ENCODE data around the gene UBE2K. TPM values are rescaled to one million over a fixed set of nuclear protein-coding genes. Genes with fewer than 3 reads are reported as not detected.

UBE2K gene
- total RNA-seq, 1 experiment from 2014 or later: 126 TPM

GRCh38 chr4:39712819-39713607 is 15.1 kb downstream of the UBE2K start:
- no peak overlapping the region for H2AFZ ChIP-seq (ENCODE audit: low read depth, low read length, poor library complexity, severe bottlenecking)
- no peak overlapping the region for H3K9ac ChIP-seq (ENCODE audit: low read length)
- peaks cover 2 to 9% of the 10 kb centered on the region in 2 experiments; a peak in 1 of 4 replicates for H3K36me3 ChIP-seq (ENCODE audit: control insufficient read depth in 1 of 2, insufficient read depth in 2 of 2, low read length in 2 of 2)
- H3K27ac ChIP-seq (ENCODE audit: low read depth, low read length): no peak overlapping the region
- H3K27me3 ChIP-seq (ENCODE audit: insufficient read depth, low read length): no peaks in the 10 kb centered on the region
- BruUV-seq (replicated peaks): no TSS peak
- H4K20me1 ChIP-seq (ENCODE audit: insufficient read depth): peaks cover 48% of the 10 kb centered on the region
- intact Hi-C loops (cut with micrococcal nuclease): no loop called here
- H3K4me2 ChIP-seq (ENCODE audit: low read length): no peak overlapping the region
- no peaks in the 10 kb centered on the region for H3K9me3 ChIP-seq (ENCODE audit: control insufficient read depth in 1 of 2, insufficient read depth in 1 of 2, low read depth in 1 of 2, low read length in 2 of 2)
- no peak for DNase-seq (ENCODE audit: low read depth, low spot score)
- CTCF ChIA-PET: no interaction called here
- RAD21 ChIA-PET (ENCODE audit: low non-redundant PET in 1 of 2, low total read pairs in 2 of 2, uncharacterized antibody in 2 of 2, unreplicated experiment in 2 of 2): no interaction called here
- H3K79me2 ChIP-seq (ENCODE audit: insufficient read depth, low read length): peaks cover 97% of the 10 kb centered on the region
- no peak overlapping the region for H3K4me3 ChIP-seq (replicated peaks in 1 of 2; ENCODE audit: low read depth in 1 of 2, low read length in 2 of 2)
- no peaks in the 10 kb centered on the region for H3K9me2 ChIP-seq (ENCODE audit: insufficient read depth)
- H3K4me1 ChIP-seq (ENCODE audit: control insufficient read depth in 1 of 2, insufficient read depth in 2 of 2, low read length in 2 of 2): peaks cover 4 to 6% of the 10 kb centered on the region in 2 experiments; a peak in 2 of 4 replicates
- ATAC-seq: no peak
- TF ChIP-seq RAD21 (IDR thresholded peaks at IDR 0.05; ENCODE audit: low read depth) (no peak), ZFX (IDR thresholded peaks at IDR 0.05) (no peak), SP1 (IDR thresholded peaks at IDR 0.05; ENCODE audit: low read depth) (no peak), ATF3 (IDR thresholded peaks at IDR 0.05) (no peak), CBX3 (IDR thresholded peaks at IDR 0.05; ENCODE audit: low read depth) (no peak), TCF7L2 (IDR thresholded peaks at IDR 0.05; ENCODE audit: borderline replicate concordance, extremely low read depth, insufficient read depth, insufficient read length) (no peak), EZH2 (IDR thresholded peaks at IDR 0.05) (no peak), ZNF274 (IDR thresholded peaks at IDR 0.05; ENCODE audit: low read depth, low read length) (no peak), CEBPB (IDR thresholded peaks at IDR 0.05; ENCODE audit: low read depth) (no peak), ELF1 (IDR thresholded peaks at IDR 0.05; ENCODE audit: borderline replicate concordance, low read depth) (no peak)
- TF ChIP-seq, protein P1, sequence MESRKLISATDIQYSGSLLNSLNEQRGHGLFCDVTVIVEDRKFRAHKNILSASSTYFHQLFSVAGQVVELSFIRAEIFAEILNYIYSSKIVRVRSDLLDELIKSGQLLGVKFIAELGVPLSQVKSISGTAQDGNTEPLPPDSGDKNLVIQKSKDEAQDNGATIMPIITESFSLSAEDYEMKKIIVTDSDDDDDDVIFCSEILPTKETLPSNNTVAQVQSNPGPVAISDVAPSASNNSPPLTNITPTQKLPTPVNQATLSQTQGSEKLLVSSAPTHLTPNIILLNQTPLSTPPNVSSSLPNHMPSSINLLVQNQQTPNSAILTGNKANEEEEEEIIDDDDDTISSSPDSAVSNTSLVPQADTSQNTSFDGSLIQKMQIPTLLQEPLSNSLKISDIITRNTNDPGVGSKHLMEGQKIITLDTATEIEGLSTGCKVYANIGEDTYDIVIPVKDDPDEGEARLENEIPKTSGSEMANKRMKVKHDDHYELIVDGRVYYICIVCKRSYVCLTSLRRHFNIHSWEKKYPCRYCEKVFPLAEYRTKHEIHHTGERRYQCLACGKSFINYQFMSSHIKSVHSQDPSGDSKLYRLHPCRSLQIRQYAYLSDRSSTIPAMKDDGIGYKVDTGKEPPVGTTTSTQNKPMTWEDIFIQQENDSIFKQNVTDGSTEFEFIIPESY (IDR thresholded peaks at IDR 0.05; ENCODE audit: extremely low read depth, insufficient replicate concordance, low read length): no peak
- TF ChIP-seq, protein P2, sequence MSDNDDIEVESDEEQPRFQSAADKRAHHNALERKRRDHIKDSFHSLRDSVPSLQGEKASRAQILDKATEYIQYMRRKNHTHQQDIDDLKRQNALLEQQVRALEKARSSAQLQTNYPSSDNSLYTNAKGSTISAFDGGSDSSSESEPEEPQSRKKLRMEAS (IDR thresholded peaks at IDR 0.05): no peak
- TF ChIP-seq, protein P3, sequence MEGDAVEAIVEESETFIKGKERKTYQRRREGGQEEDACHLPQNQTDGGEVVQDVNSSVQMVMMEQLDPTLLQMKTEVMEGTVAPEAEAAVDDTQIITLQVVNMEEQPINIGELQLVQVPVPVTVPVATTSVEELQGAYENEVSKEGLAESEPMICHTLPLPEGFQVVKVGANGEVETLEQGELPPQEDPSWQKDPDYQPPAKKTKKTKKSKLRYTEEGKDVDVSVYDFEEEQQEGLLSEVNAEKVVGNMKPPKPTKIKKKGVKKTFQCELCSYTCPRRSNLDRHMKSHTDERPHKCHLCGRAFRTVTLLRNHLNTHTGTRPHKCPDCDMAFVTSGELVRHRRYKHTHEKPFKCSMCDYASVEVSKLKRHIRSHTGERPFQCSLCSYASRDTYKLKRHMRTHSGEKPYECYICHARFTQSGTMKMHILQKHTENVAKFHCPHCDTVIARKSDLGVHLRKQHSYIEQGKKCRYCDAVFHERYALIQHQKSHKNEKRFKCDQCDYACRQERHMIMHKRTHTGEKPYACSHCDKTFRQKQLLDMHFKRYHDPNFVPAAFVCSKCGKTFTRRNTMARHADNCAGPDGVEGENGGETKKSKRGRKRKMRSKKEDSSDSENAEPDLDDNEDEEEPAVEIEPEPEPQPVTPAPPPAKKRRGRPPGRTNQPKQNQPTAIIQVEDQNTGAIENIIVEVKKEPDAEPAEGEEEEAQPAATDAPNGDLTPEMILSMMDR (IDR thresholded peaks at IDR 0.05 in 2 of 3, conservative IDR thresholded peaks at IDR 0.05 in 1 of 3; ENCODE audit: borderline replicate concordance in 1 of 3, insufficient read depth in 1 of 3, low read depth in 2 of 3, low read length in 2 of 3): no peak
- POLR2A ChIA-PET: interaction anchor here (0.7 kb wide), 1 partner anchor 38 kb away, joined by 3 read pairs; no protein-coding TSS in a partner anchor
